Spleen (tissue), 11 donors: ENCODE data around the gene LMLN. TPM values are rescaled to one million over a fixed set of nuclear protein-coding genes. Genes with fewer than 3 reads are reported as not detected.

ENCODE experiments used
- DNase-seq: peaks from one replicate; pipeline ENCODE4 v3.0.0-alpha.2; 2020
- H3K27ac ChIP-seq, 8 donors: fragments of 200-600 bp; sonication (generic) in 7 of 8; 1 replicate in 4 of 8; 2 replicates in 4 of 8; pipeline versions ENCODE4 v1.5.0 to v1.8.0; 2016 to 2021; ENCODE audit warnings: inconsistent platforms in 4 of 8, mild to moderate bottlenecking in 4 of 8, moderate library complexity in 1 of 8
- H3K27me3 ChIP-seq, 7 donors: fragments of 200-600 bp; sonication (generic) in 6 of 7; replicated peaks in 1 of 7; 1 replicate in 4 of 7; 2 replicates in 3 of 7; pipeline versions ENCODE4 v1.5.0 to v1.8.0; 2016 to 2021; ENCODE audit warnings: inconsistent platforms in 3 of 7, mild to moderate bottlenecking in 1 of 7
- H3K36me3 ChIP-seq, 6 donors: fragments of 200-600 bp; sonication (generic) in 5 of 6; 1 replicate in 4 of 6; 2 replicates in 2 of 6; pipeline versions ENCODE4 v1.5.0 to v1.8.0; 2016 to 2021; ENCODE audit warnings: inconsistent platforms in 2 of 6
- H3K4me1 ChIP-seq, 6 donors: fragments of 200-600 bp; sonication (generic) in 5 of 6; 1 replicate in 3 of 6; 2 replicates in 3 of 6; pipeline versions ENCODE4 v1.5.0 to v1.8.0; 2016 to 2021; ENCODE audit warnings: inconsistent platforms in 3 of 6
- H3K4me3 ChIP-seq, 8 donors: fragments of 200-600 bp; sonication (generic) in 7 of 8; 1 replicate in 4 of 8; 2 replicates in 4 of 8; pipeline versions ENCODE4 v1.5.0 to v1.8.0; 2016 to 2021; ENCODE audit warnings: inconsistent platforms in 4 of 8, mild to moderate bottlenecking in 4 of 8, moderate library complexity in 2 of 8
- H3K9me3 ChIP-seq, 8 donors: fragments of 200-600 bp; sonication (generic) in 7 of 8; 1 replicate in 4 of 8; 2 replicates in 4 of 8; pipeline versions ENCODE4 v1.5.0 to v1.8.0; 2016 to 2021; ENCODE audit warnings: inconsistent platforms in 4 of 8
- CTCF ChIP-seq, 11 experiments: fragments of 200-600 bp in 7 of 11; fragments of 450-650 bp in 4 of 11; sonication (generic) in 4 of 11; IDR thresholded peaks in 8 of 11; conservative IDR thresholded peaks in 3 of 11; 1 replicate in 7 of 11; 2 replicates in 4 of 11; pipeline versions ENCODE4 v1.4.0 to v1.8.0; 2016 to 2021; ENCODE audit warnings: antibody characterized with exemption in 11 of 11, inconsistent platforms in 4 of 11, mild to moderate bottlenecking in 1 of 11
- POLR2A ChIP-seq, 3 donors: fragments of 450-650 bp; IDR thresholded peaks; one replicate each; pipeline ENCODE4 v1.5.1; 2017; ENCODE audit warnings: antibody characterized with exemption in 3 of 3, mild to moderate bottlenecking in 1 of 3
- POLR2AphosphoS5 ChIP-seq, 3 donors: sonication (generic); formaldehyde crosslinking; IDR thresholded peaks; one replicate each; pipeline ENCODE4 v1.5.1; 2017; ENCODE audit warnings: antibody characterized with exemption in 3 of 3
- whole genome bisulfite sequencing, 5 donors: extraction: QIAGEN DNeasy Blood & Tissue Kit in 3 of 5; methylation state at CpG; one replicate each; pipeline versions ENCODE4 v1.1.5 to v1.1.7; 2013 to 2018; 5-methylcytosine and 5-hydroxymethylcytosine counted together
- intact Hi-C: fragments of 100-400 bp; cut with DNase I; formaldehyde crosslinking; loops from one replicate; pipeline ENCODE4 v1.15.0; 2023; ENCODE audit warnings: low total_unique reads
- polyA plus RNA-seq, 3 donors: library from polyadenylated mRNA; stranded (reverse); fragments of 200-250 nt; gene quantifications; one replicate each; pipeline ENCODE4 v1.2.1, GENCODE V29; 2013
- total RNA-seq, 7 donors: library from RNA; depleted of rRNA in 3 of 7; stranded (reverse); fragments of >200 nt in 3 of 7; fragmentation: NEBNext Ultra II Directional in 4 of 7; extraction: Animal tissue kit (Norgen Biotek cat#: 25700) in 4 of 7; gene quantifications; one replicate each; pipeline versions ENCODE4 v1.1.0 to v1.2.1, GENCODE V29; 2016 to 2021
- donor health status: healthy with polysubstance abuse.
- donor health status: DM: no; HTN: no; CAD: no; lungs with moderate emphysema.
- donor health status: DM: no; HTN: no; CAD: no.
- donor health status: Bipolar disorder and iron deficiency.
- donor health status: healthy.
- donor health status: DM: no; HTN: no; CAD: no.
- donor health status: DM: yes; HTN: yes; CAD: no.

LMLN gene
- total and polyA plus RNA-seq, 10 donors: 0.52 to 5.9 (median 3.2) TPM

GRCh38 chr3:198061119-198062067 is 101.4 kb downstream of the LMLN start:
- no peak for DNase-seq
- Histone ChIP-seq H3K4me3 (no peak overlapping the region), H3K9me3 (no peaks in the 10 kb centered on the region), H3K36me3 (no peaks in the 10 kb centered on the region), H3K27ac (no peak overlapping the region), H3K4me1 (peaks cover 0 to 4% (median 0%) of the 10 kb centered on the region in 6 donors), H3K27me3 (peaks cover 0 to 9% (median 0%) of the 10 kb centered on the region in 7 donors)
- TF ChIP-seq POLR2A (IDR thresholded peaks at IDR 0.05) (no peak), CTCF (IDR thresholded peaks at IDR 0.05 in 8 of 11, conservative IDR thresholded peaks at IDR 0.05 in 3 of 11) (no peak), POLR2AphosphoS5 (IDR thresholded peaks at IDR 0.05) (no peak)
- intact Hi-C loops: no loop called here
- 84 to 92% (median 89%) methylated on average over 1 of the region's 1 CpG for WGBS, 5 donors

- 23 to 52% (median 42%) methylated on average over 1 of the region's 1 CpG for WGBS, 5 donors
- no peak overlapping the region for H3K27ac ChIP-seq
- peaks cover 0 to 9% (median 0%) of the 10 kb centered on the region in 7 donors for H3K27me3 ChIP-seq
- H3K36me3 ChIP-seq: no peaks in the 10 kb centered on the region
- no peaks in the 10 kb centered on the region for H3K9me3 ChIP-seq
- H3K4me1 ChIP-seq: peaks cover 0 to 9% (median under 1%) of the 10 kb centered on the region in 6 donors
- H3K4me3 ChIP-seq: no peak overlapping the region
- intact Hi-C loops: no loop called here
- no peak for TF ChIP-seq POLR2A (IDR thresholded peaks at IDR 0.05)
- no peak for TF ChIP-seq POLR2AphosphoS5 (IDR thresholded peaks at IDR 0.05)
- no peak for TF ChIP-seq CTCF (IDR thresholded peaks at IDR 0.05 in 8 of 11, conservative IDR thresholded peaks at IDR 0.05 in 3 of 11)
- DNase-seq: no peak
Observed at GRCh38 chr3:198062068-198062465, 102.0 kb downstream of the LMLN start.

- H3K4me1 ChIP-seq: peaks cover 0 to 16% (median 4%) of the 10 kb centered on the region in 6 donors
- 71 to 87% (median 84%) methylated on average over 5 of the region's 5 CpGs for WGBS, 5 donors
- TF ChIP-seq POLR2A (IDR thresholded peaks at IDR 0.05) (no peak), POLR2AphosphoS5 (IDR thresholded peaks at IDR 0.05) (no peak), CTCF (IDR thresholded peaks at IDR 0.05 in 8 of 11, conservative IDR thresholded peaks at IDR 0.05 in 3 of 11) (no peak)
- no peaks in the 10 kb centered on the region for H3K36me3 ChIP-seq
- intact Hi-C loops: no loop called here
- no peak for DNase-seq
- no peak overlapping the region for H3K4me3 ChIP-seq
- no peaks in the 10 kb centered on the region for H3K9me3 ChIP-seq
- peaks cover 0 to 6% (median 0%) of the 10 kb centered on the region in 7 donors for H3K27me3 ChIP-seq
- H3K27ac ChIP-seq: no peak overlapping the region
Observed at GRCh38 chr3:198064420-198064819, 104.4 kb downstream of the LMLN start.

- Histone ChIP-seq H3K9me3 (no peaks in the 10 kb centered on the region), H3K4me1 (peaks cover 0 to 16% (median 4%) of the 10 kb centered on the region in 6 donors), H3K27me3 (peaks cover 0 to under 1% (median 0%) of the 10 kb centered on the region in 7 donors), H3K27ac (no peak overlapping the region), H3K36me3 (no peaks in the 10 kb centered on the region), H3K4me3 (no peak overlapping the region)
- 72 to 99% (median 95%) methylated on average over 2 of the region's 2 CpGs for WGBS, 5 donors
- TF ChIP-seq POLR2AphosphoS5 (IDR thresholded peaks at IDR 0.05): no peak
- TF ChIP-seq POLR2A (IDR thresholded peaks at IDR 0.05): no peak
- no peak for TF ChIP-seq CTCF (IDR thresholded peaks at IDR 0.05 in 8 of 11, conservative IDR thresholded peaks at IDR 0.05 in 3 of 11)
- no peak for DNase-seq
- intact Hi-C loops: no loop called here
Observed at GRCh38 chr3:198065897-198066296, 105.9 kb downstream of the LMLN start.
